Ishikawa (cell line): ENCODE measurements around the gene APOA1.

Experiments used
- CEBPB ChIP-seq: IDR thresholded peaks from 2 replicates; pipeline ENCODE4 v1.6.1; 2012
- CREB1 ChIP-seq: IDR thresholded peaks from 2 replicates; pipeline ENCODE4 v1.6.1; 2012; ENCODE audit warnings: low read depth
- EGR1 ChIP-seq: IDR thresholded peaks from 2 replicates; pipeline ENCODE4 v1.6.1; 2012
- EP300 ChIP-seq: IDR thresholded peaks from 2 replicates; pipeline ENCODE4 v1.6.1; 2012; ENCODE audit warnings: borderline replicate concordance
- FOXM1 ChIP-seq: IDR thresholded peaks from 2 replicates; pipeline ENCODE4 v1.6.1; 2012; ENCODE audit warnings: low read depth, borderline replicate concordance
- NFIC ChIP-seq: IDR thresholded peaks from 2 replicates; pipeline ENCODE4 v1.6.1; 2012
- RAD21 ChIP-seq: IDR thresholded peaks from 2 replicates; pipeline ENCODE4 v1.6.1; 2012; ENCODE audit warnings: low read depth
- TAF1 ChIP-seq: IDR thresholded peaks from 2 replicates; pipeline ENCODE4 v1.6.1; 2012; ENCODE audit warnings: low read depth, mild to moderate bottlenecking
- TCF12 ChIP-seq: IDR thresholded peaks from 2 replicates; pipeline ENCODE4 v1.6.1; 2012; ENCODE audit warnings: low read depth
- TEAD4 ChIP-seq: IDR thresholded peaks from 2 replicates; pipeline ENCODE4 v1.6.1; 2012
- YY1 ChIP-seq: IDR thresholded peaks from 2 replicates; pipeline ENCODE4 v1.6.1; 2012; ENCODE audit warnings: low read depth
- ZBTB7A ChIP-seq: IDR thresholded peaks from 2 replicates; pipeline ENCODE4 v1.6.1; 2012; ENCODE audit warnings: low read depth
- TF ChIP-seq, protein P1 (sequence below): IDR thresholded peaks from 2 replicates; pipeline ENCODE4 v1.6.1; 2012
- TF ChIP-seq, protein P2 (sequence below): IDR thresholded peaks from 2 replicates; pipeline ENCODE4 v1.6.1; 2012; ENCODE audit warnings: low read depth, mild to moderate bottlenecking
- TF ChIP-seq, protein P3 (sequence below): IDR thresholded peaks from 2 replicates; pipeline ENCODE4 v1.6.1; 2012

The APOA1 gene

DNA sequence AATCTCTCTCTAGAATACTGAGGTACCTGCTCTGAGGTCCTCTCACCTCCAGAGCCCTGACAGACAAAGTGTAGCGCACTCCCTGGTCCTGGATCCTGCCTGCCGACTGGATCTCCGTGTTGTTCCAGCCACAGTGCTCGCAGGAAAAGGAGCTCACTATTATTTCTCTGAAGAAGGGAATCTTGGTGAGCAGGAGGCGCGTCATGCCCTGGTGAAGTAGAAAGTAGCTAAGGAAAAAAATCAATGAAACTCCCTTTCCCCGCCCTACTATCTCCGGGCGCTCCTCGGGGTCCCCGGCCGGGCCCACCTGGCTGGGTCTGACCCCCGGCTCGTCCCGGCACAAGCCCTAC is 50.0 kb downstream of the APOA1 start:
- TF ChIP-seq TAF1 (no peak), EP300 (no peak), FOXM1 (no peak), ZBTB7A (no peak), NFIC (no peak), CREB1 (no peak), CEBPB (no peak), EGR1 (no peak), TCF12 (no peak), RAD21 (no peak), YY1 (no peak), TEAD4 (no peak)
- TF ChIP-seq, protein P1, sequence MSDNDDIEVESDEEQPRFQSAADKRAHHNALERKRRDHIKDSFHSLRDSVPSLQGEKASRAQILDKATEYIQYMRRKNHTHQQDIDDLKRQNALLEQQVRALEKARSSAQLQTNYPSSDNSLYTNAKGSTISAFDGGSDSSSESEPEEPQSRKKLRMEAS: no peak
- TF ChIP-seq, protein P2, sequence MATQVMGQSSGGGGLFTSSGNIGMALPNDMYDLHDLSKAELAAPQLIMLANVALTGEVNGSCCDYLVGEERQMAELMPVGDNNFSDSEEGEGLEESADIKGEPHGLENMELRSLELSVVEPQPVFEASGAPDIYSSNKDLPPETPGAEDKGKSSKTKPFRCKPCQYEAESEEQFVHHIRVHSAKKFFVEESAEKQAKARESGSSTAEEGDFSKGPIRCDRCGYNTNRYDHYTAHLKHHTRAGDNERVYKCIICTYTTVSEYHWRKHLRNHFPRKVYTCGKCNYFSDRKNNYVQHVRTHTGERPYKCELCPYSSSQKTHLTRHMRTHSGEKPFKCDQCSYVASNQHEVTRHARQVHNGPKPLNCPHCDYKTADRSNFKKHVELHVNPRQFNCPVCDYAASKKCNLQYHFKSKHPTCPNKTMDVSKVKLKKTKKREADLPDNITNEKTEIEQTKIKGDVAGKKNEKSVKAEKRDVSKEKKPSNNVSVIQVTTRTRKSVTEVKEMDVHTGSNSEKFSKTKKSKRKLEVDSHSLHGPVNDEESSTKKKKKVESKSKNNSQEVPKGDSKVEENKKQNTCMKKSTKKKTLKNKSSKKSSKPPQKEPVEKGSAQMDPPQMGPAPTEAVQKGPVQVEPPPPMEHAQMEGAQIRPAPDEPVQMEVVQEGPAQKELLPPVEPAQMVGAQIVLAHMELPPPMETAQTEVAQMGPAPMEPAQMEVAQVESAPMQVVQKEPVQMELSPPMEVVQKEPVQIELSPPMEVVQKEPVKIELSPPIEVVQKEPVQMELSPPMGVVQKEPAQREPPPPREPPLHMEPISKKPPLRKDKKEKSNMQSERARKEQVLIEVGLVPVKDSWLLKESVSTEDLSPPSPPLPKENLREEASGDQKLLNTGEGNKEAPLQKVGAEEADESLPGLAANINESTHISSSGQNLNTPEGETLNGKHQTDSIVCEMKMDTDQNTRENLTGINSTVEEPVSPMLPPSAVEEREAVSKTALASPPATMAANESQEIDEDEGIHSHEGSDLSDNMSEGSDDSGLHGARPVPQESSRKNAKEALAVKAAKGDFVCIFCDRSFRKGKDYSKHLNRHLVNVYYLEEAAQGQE: no peak
- TF ChIP-seq, protein P3, sequence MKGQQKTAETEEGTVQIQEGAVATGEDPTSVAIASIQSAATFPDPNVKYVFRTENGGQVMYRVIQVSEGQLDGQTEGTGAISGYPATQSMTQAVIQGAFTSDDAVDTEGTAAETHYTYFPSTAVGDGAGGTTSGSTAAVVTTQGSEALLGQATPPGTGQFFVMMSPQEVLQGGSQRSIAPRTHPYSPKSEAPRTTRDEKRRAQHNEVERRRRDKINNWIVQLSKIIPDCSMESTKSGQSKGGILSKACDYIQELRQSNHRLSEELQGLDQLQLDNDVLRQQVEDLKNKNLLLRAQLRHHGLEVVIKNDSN: no peak

DNA sequence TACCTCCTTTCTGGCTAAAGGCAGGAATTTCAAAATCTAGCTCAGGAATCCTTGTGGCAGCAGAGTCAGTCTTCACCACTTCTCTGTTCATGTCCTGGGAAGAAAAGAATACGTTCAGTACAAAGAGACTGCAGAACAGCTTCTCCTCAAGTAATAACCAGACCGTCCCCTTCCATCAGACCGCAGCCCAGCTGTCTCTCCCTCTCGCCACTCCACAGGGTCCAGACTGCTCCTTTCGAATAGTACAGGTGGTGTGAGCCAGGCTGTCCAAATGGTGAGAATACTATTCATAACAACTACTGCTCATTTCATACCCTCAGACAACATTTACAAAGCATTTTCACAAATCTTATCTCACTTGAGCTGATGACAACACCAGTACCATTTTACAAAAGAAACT is 50.5 kb downstream of the APOA1 start:
- TF ChIP-seq, protein P2: no peak
- TF ChIP-seq CREB1 (no peak), EGR1 (no peak), NFIC (no peak), TAF1 (no peak), EP300 (no peak), RAD21 (no peak), ZBTB7A (no peak), FOXM1 (no peak), TEAD4 (no peak), CEBPB (no peak), TCF12 (no peak), YY1 (no peak)
- TF ChIP-seq, protein P1: no peak
- TF ChIP-seq, protein P3: no peak

DNA sequence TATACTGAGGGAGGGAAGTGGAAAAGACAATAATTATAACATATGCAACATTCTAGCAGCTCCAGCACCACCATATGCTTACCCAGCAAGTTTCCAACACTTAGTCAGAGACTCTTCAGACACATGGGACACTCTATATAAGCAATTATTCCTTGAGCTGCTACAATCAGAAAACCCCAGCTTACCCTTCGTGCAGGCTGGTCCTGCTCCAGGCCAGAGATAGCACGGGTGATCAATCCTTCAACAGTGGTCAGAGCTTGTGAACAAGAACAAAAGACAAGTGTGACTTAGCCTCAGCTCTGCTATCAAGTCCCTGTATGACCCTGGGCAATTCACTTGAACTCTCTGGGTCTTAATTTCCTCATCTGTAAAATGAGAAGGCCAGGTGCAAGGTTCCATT is 51.1 kb downstream of the APOA1 start:
- TF ChIP-seq, protein P2: no peak
- TF ChIP-seq TAF1 (no peak), ZBTB7A (no peak), FOXM1 (no peak), TCF12 (no peak), NFIC (no peak), RAD21 (no peak), EP300 (no peak), TEAD4 (no peak), EGR1 (no peak), CREB1 (no peak), CEBPB (no peak), YY1 (no peak)
- TF ChIP-seq, protein P1: no peak
- TF ChIP-seq, protein P3: no peak
